HG03025 (cell line): ENCODE measurements around the gene DNASE1L1.

Source experiments
- ATAC-seq: cut with Tn5 transposase; IDR thresholded peaks from one replicate; pipeline ENCODE4 v1.9.1; 2021; ENCODE audit warnings: mild to moderate bottlenecking, moderate library complexity; ENCODE audit not compliant: unreplicated experiment, low FRiP score

The DNASE1L1 gene

GRCh38 chrX:154354516-154354915, 54.5 kb downstream of the DNASE1L1 start:
- ATAC-seq = no peak

- no peak for ATAC-seq
Measured at GRCh38 chrX:154354013-154354412, 55.0 kb downstream of the DNASE1L1 start.

GRCh38 chrX:154353172-154353843, 55.7 kb downstream of the DNASE1L1 start:
- no peak for ATAC-seq

GRCh38 chrX:154352466-154352865, 56.6 kb downstream of the DNASE1L1 start:
- no peak for ATAC-seq

- ATAC-seq = no peak
Measured at GRCh38 chrX:154352012-154352401, 57.0 kb downstream of the DNASE1L1 start.
